Measurements from ENCODE around the gene CTSD.

CTSD gene

GRCh38 chr11:1770061-1770460 lies 6.3 kb upstream of the CTSD start:
- TF ChIP-seq GATA1 (IDR thresholded peaks at IDR 0.05; ENCODE audit: low read depth, low read length): no peak
- TF ChIP-seq POLR2A (IDR thresholded peaks at IDR 0.05; ENCODE audit: low read length): no peak
- DNase-seq: no peak

GRCh38 chr11:1769304-1769936 lies 5.7 kb upstream of the CTSD start:
- peak; percentile 43 to 64 for DNase-seq

DNA sequence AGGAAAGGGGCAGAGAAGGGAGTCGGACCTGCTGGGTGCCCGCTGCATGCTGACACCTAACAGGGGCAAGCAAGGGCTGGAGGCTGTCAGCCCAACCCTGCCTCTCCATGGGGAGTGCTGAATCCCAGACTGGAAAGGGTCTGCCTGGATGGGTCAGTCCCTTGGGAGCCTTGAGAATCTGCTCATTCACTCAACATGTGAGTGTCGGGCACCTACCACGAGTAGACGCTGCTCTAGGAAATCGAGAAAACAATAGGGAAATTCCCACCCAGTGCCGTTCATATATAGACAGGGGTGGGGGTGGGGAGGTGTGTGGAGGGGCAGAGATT lies 4.4 kb upstream of the CTSD start:
- no peak for DNase-seq
- no peak for TF ChIP-seq GATA1 (IDR thresholded peaks at IDR 0.05; ENCODE audit: low read depth, low read length)
- TF ChIP-seq POLR2A (IDR thresholded peaks at IDR 0.05; ENCODE audit: low read length): no peak

DNA sequence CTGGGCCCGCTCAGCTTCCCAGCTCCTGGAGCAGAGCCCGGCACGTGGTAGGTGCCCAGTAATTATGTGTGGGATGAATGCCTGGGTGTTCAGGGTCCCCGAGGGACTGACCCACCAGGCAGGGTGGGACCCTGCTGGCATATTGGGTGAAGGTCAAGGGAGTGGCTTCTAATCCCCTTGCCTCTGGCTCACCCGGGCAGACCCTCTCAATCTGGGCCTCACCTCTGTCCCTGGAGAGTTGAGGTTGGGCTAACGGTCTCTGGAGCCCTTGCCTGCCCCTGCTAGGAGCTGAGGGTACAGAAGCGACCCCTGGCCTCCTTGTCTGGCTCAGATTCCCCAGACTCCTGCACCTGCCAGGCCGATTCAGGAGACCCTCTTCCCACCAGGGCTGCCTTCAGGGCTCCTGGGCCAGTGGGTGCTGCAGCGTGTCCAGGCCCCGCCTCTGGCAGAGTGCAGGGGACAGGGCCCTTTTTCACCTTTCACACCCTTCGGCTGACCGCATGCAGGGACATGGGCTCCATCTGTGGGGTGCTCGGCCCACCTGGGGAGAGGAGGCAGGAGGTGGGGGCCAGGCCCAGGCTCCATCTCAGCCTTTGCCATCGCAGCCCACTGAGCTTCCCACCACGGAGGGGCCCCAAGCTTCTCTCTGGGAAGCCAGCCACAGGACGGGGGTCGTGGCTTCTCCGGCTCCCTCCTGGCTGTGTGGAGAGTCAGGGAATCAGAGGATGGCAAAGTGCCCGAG lies 3.8 kb upstream of the CTSD start:
- DNase-seq: no peak
- TF ChIP-seq GATA1 (IDR thresholded peaks at IDR 0.05; ENCODE audit: low read depth, low read length) (no peak), POLR2A (IDR thresholded peaks at IDR 0.05; ENCODE audit: low read length) (no peak)

- TF ChIP-seq GATA1 (IDR thresholded peaks at IDR 0.05; ENCODE audit: low read depth, low read length) (no peak), POLR2A (IDR thresholded peaks at IDR 0.05; ENCODE audit: low read length) (no peak)
- DNase-seq: no peak
These were observed 3.1 kb upstream of the CTSD start for GRCh38 chr11:1766719-1767398.

- peak; percentile 40 to 47 for DNase-seq
- no peak for TF ChIP-seq GATA1 (IDR thresholded peaks at IDR 0.05; ENCODE audit: low read depth, low read length)
- no peak for TF ChIP-seq POLR2A (IDR thresholded peaks at IDR 0.05; ENCODE audit: low read length)
These were observed 2.4 kb upstream of the CTSD start for GRCh38 chr11:1765871-1766718.

GRCh38 chr11:1763336-1763795 lies 361 bp downstream of the CTSD start:
- TF ChIP-seq GATA1 (IDR thresholded peaks at IDR 0.05; ENCODE audit: low read depth, low read length): no peak
- no peak for TF ChIP-seq POLR2A (IDR thresholded peaks at IDR 0.05; ENCODE audit: low read length)
- DNase-seq: peak; percentile 48 to 67

GRCh38 chr11:1762537-1763302 lies 1.0 kb downstream of the CTSD start:
- peak; percentile 32 to 61 for DNase-seq
- no peak for TF ChIP-seq GATA1 (IDR thresholded peaks at IDR 0.05; ENCODE audit: low read depth, low read length)
- no peak for TF ChIP-seq POLR2A (IDR thresholded peaks at IDR 0.05; ENCODE audit: low read length)

DNA sequence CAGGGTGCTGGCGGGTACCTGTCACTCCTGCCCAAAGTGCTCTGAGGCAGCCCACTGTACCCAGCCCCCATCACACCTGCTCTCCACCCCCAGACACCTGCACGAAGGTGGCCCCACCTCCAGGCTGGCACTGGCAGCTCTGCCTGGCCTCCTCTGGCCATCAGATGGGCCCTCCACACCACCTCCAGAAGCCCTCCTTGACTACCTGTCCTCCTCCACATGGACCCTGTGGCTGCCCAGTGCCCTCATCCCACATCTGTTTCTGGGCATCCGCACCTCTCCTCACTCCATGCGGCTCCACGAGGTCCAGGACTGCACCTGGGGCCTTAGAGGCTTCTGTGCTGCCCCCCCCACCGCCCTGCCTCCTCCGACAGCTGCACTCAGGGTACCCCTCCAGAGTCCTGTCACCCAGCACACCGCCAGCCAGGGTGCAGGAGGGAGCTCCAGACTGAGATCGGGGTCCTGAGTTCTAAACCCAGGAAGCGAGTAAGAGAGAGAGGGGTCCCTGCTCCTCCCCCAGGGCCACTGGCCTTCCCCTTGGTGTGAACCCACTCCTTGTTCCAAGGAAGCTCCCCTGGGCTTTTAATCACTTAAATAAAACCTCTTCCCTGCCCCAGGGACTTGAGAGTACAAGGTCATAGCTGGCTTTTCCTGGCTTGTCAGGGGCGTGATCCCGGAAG lies 1.7 kb downstream of the CTSD start:
- TF ChIP-seq POLR2A (IDR thresholded peaks at IDR 0.05; ENCODE audit: low read length): no peak
- TF ChIP-seq GATA1 (IDR thresholded peaks at IDR 0.05; ENCODE audit: low read depth, low read length): no peak
- DNase-seq: no peak

GRCh38 chr11:1761110-1761856 lies 2.4 kb downstream of the CTSD start:
- DNase-seq: no peak

DNA sequence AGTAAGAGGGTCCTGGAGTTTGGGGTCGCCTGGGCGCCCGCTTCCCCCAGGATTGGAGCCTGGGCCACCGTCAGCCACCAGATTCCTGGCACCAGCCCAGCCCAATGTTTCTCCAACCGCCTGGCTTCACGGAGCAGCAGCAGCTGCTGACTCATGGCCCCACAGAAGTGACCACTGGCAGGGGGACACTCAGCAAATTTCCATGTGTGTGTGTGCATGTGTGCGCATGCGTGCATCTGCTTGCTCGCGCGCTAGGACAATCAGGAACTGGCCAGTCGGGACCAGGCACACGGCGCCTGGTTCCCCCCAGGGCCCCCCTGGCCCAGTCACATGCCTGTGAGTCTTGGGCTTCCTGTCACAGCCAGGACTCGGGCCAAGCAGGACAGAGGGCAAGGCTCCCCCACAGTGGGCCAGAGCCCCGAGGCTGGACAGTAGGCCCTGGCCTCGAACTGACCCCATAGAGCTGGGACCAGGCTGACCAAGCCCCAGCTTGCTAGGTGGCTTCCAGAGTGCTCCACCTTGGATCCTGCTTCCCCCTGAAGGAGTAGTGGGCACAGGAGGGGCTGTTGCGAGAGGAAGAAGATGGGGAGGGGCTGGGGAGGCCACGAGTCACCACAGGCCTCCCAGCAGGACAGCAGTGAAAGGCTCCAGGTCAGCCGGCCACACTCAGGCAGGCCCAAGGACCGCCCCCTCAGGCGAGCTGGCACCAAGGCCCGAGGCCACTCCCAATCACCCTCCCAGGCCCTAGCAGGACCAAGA lies 3.2 kb downstream of the CTSD start:
- no peak for TF ChIP-seq POLR2A (IDR thresholded peaks at IDR 0.05; ENCODE audit: low read length)
- TF ChIP-seq GATA1 (IDR thresholded peaks at IDR 0.05; ENCODE audit: low read depth, low read length): no peak
- peak; percentile 30 to 36 for DNase-seq

More at GRCh38 chr11:1761110-1761856, 2.4 kb downstream of the CTSD start:
- TF ChIP-seq GATA1 (IDR thresholded peaks at IDR 0.05; ENCODE audit: low read depth, low read length): no peak
- no peak for TF ChIP-seq POLR2A (IDR thresholded peaks at IDR 0.05; ENCODE audit: low read length)
